MM.1S (cell line): ENCODE data around the gene PIK3R6.

Experiments
- EZH2 ChIP-seq: fragments of 300-600 bp; sonication (generic); optimal IDR thresholded peaks from 2 replicates; pipeline ENCODE3; 2017; ENCODE audit warnings: low read depth, mild to moderate bottlenecking, antibody characterized with exemption, low read length, mixed read lengths
- EZH2phosphoT487 ChIP-seq: fragments of 300-600 bp; sonication (generic); IDR thresholded peaks from 2 replicates; pipeline ENCODE4 v1.6.1; 2018; ENCODE audit warnings: antibody characterized with exemption, low read length
- TF ChIP-seq, protein P1 (sequence below): fragments of 300-600 bp; sonication (generic); IDR thresholded peaks from 2 replicates; pipeline ENCODE4 v1.5.1; 2016; ENCODE audit warnings: antibody characterized with exemption, low read length, mixed read lengths

DNA sequence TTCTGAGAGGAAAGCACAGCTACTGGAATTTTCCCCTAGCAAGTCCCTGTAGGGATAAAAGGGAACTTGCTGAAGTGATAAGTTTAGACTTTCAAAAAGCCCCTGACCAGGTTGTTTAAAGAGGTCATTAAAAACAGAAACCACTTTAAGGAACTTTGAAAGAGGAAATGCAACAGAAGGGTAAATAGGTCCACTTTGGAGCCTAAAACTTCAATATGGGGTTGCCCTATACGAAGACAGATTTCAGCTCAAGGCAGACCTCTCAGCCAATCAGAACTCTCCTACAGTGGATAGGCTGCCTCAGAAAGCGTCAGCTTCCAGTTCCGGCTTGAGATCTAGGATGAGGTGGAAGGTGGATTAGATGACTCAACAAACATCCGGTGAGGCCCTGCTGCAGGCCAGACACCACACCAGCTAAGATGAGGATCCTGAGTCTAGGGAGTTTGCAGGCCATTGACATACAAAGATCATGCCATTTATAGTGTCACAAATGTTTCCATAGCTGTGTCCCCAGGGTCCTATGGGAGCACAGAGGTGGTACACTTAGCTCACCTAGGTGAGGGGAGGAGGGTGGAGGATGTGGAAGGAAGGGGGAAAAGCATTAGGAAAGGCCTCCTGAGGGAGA is 60.4 kb downstream of the PIK3R6 start:
- TF ChIP-seq, protein P1, sequence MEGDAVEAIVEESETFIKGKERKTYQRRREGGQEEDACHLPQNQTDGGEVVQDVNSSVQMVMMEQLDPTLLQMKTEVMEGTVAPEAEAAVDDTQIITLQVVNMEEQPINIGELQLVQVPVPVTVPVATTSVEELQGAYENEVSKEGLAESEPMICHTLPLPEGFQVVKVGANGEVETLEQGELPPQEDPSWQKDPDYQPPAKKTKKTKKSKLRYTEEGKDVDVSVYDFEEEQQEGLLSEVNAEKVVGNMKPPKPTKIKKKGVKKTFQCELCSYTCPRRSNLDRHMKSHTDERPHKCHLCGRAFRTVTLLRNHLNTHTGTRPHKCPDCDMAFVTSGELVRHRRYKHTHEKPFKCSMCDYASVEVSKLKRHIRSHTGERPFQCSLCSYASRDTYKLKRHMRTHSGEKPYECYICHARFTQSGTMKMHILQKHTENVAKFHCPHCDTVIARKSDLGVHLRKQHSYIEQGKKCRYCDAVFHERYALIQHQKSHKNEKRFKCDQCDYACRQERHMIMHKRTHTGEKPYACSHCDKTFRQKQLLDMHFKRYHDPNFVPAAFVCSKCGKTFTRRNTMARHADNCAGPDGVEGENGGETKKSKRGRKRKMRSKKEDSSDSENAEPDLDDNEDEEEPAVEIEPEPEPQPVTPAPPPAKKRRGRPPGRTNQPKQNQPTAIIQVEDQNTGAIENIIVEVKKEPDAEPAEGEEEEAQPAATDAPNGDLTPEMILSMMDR = no peak
- TF ChIP-seq EZH2phosphoT487 (no peak), EZH2 (no peak)
